ENCODE data around the gene ATP13A3. TPM values are rescaled to one million over a fixed set of nuclear protein-coding genes. Genes with fewer than 3 reads are reported as not detected.
A peak's percentile ranks its signal among the peaks of the same experiment; 100 is the strongest.

The ATP13A3 gene
- total and polyA plus RNA-seq, 2 experiments from 2014 or later, result 51.8 to 293 TPM

GRCh38 chr3:194425399-194425798 is 61.4 kb downstream of the ATP13A3 start:
- Histone ChIP-seq H3K4me1 (ENCODE audit: low read depth) (peaks cover 11% of the 10 kb centered on the region), H3K36me3 (peaks cover 57% of the 10 kb centered on the region), H3K27me3 (no peaks in the 10 kb centered on the region), H3K4me3 (no peak overlapping the region), H3K9me3 (ENCODE audit: low read depth) (no peaks in the 10 kb centered on the region), H3K27ac (peak overlapping the region; percentile 7)
- no peak for TF ChIP-seq CTCF (IDR thresholded peaks at IDR 0.05; ENCODE audit: low read depth, low read length)
- no peak for DNase-seq (ENCODE audit: low read depth in 1 of 2, low spot score in 1 of 2)

- no peaks in the 10 kb centered on the region for H3K9me3 ChIP-seq (ENCODE audit: low read depth)
- H3K27me3 ChIP-seq, result no peaks in the 10 kb centered on the region
- DNase-seq (ENCODE audit: low read depth in 1 of 2, low spot score in 1 of 2), result no peak
- H3K4me3 ChIP-seq, result no peak overlapping the region
- no peak for TF ChIP-seq CTCF (IDR thresholded peaks at IDR 0.05; ENCODE audit: low read depth, low read length)
- peaks cover 11% of the 10 kb centered on the region for H3K4me1 ChIP-seq (ENCODE audit: low read depth)
- H3K27ac ChIP-seq, result peak overlapping the region; percentile 7
- peaks cover 57% of the 10 kb centered on the region for H3K36me3 ChIP-seq
These were observed 61.8 kb downstream of the ATP13A3 start for GRCh38 chr3:194424953-194425352.

- Histone ChIP-seq H3K4me1 (ENCODE audit: low read depth) (peaks cover 11% of the 10 kb centered on the region), H3K9me3 (ENCODE audit: low read depth) (no peaks in the 10 kb centered on the region), H3K4me3 (no peak overlapping the region), H3K36me3 (peaks cover 54% of the 10 kb centered on the region), H3K27me3 (no peaks in the 10 kb centered on the region), H3K27ac (no peak overlapping the region)
- no peak for DNase-seq (ENCODE audit: low read depth in 1 of 2, low spot score in 1 of 2)
- TF ChIP-seq CTCF (IDR thresholded peaks at IDR 0.05; ENCODE audit: low read depth, low read length), result no peak
These were observed 62.4 kb downstream of the ATP13A3 start for GRCh38 chr3:194424373-194424772.

- DNase-seq (ENCODE audit: low read depth in 1 of 2, low spot score in 1 of 2), result peak in 1 of 2 donors; percentile 63
These were observed 63.5 kb downstream of the ATP13A3 start for GRCh38 chr3:194423317-194423716.

GRCh38 chr3:194422188-194422587 is 64.6 kb downstream of the ATP13A3 start:
- Histone ChIP-seq H3K36me3 (peaks cover 49% of the 10 kb centered on the region), H3K9me3 (ENCODE audit: low read depth) (no peaks in the 10 kb centered on the region), H3K27ac (peak overlapping the region; percentile 58), H3K27me3 (no peaks in the 10 kb centered on the region), H3K4me1 (ENCODE audit: low read depth) (peaks cover 11% of the 10 kb centered on the region), H3K4me3 (no peak overlapping the region)
- no peak for DNase-seq (ENCODE audit: low read depth in 1 of 2, low spot score in 1 of 2)
- TF ChIP-seq CTCF (IDR thresholded peaks at IDR 0.05; ENCODE audit: low read depth, low read length), result no peak

More at GRCh38 chr3:194423317-194423716, 63.5 kb downstream of the ATP13A3 start:
- Histone ChIP-seq H3K27ac (peak overlapping the region; percentile 58), H3K4me3 (no peak overlapping the region), H3K9me3 (ENCODE audit: low read depth) (no peaks in the 10 kb centered on the region), H3K4me1 (ENCODE audit: low read depth) (peaks cover 11% of the 10 kb centered on the region), H3K36me3 (peaks cover 53% of the 10 kb centered on the region), H3K27me3 (no peaks in the 10 kb centered on the region)
- TF ChIP-seq CTCF (IDR thresholded peaks at IDR 0.05; ENCODE audit: low read depth, low read length), result no peak

GRCh38 chr3:194418671-194419070 is 68.1 kb downstream of the ATP13A3 start:
- Histone ChIP-seq H3K4me3 (no peak overlapping the region), H3K36me3 (peaks cover 27% of the 10 kb centered on the region), H3K4me1 (ENCODE audit: low read depth) (peaks cover 10% of the 10 kb centered on the region), H3K27me3 (no peaks in the 10 kb centered on the region), H3K27ac (no peak overlapping the region), H3K9me3 (ENCODE audit: low read depth) (no peaks in the 10 kb centered on the region)
- TF ChIP-seq CTCF (IDR thresholded peaks at IDR 0.05; ENCODE audit: low read depth, low read length), result no peak
- no peak for DNase-seq (ENCODE audit: low read depth in 1 of 2, low spot score in 1 of 2)

Data from cardiac muscle cell (in vitro differentiated cells and primary cell).